ENCODE data around the gene LILRA6. TPM values are rescaled to one million over a fixed set of nuclear protein-coding genes. Genes with fewer than 3 reads are reported as not detected.
A peak's percentile ranks its signal among the peaks of the same experiment; 100 is the strongest.

LILRA6 gene
- total and polyA plus RNA-seq, 10 of the 15 experiments (the other 5 are each of a cell fraction or from before 2014, with no cell fraction given): 0.04 to 1.7 (median 0.09) TPM; not detected in 2

DNA sequence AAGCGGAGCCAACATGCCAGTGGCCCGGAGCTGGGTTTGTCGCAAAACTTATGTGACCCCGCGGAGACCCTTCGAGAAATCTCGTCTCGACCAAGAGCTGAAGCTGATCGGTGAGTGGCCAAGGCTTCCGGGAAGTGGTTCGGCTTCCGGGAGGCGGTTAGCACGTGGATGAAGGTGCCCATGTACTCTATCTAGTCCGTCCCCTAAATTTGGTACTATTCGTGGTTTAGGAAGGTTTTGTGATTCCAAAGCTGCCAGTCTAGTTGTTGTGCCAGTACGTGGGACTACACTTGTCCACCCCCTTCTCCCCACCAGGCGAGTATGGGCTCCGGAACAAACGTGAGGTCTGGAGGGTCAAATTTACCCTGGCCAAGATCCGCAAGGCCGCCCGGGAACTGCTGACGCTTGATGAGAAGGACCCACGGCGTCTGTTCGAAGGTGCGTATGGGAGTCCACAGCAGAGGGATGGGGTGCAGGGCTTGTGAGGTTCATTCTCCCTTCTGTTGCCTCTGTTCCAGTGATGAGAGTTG lies 41.4 kb downstream of the LILRA6 start:
- Histone ChIP-seq H4K20me1 (ENCODE audit: control insufficient read depth, insufficient read depth) (peaks cover 11% of the 10 kb centered on the region), H3K4me1 (ENCODE audit: control insufficient read depth, insufficient read depth, low read length) (peaks cover 19% of the 10 kb centered on the region), H2AFZ (ENCODE audit: control insufficient read depth, low read depth, low read length) (no peak overlapping the region), H3K9ac (ENCODE audit: control insufficient read depth, insufficient read depth, low read length) (peak overlapping the region; percentile 96), H3K79me2 (ENCODE audit: control insufficient read depth, insufficient read depth, low read length) (peaks cover 56% of the 10 kb centered on the region), H3K4me3 (peak overlapping the region; percentile 92), H3K36me3 (ENCODE audit: control insufficient read depth in 2 of 2, insufficient read depth in 2 of 2, low read length in 1 of 2) (peaks cover 18 to 21% of the 10 kb centered on the region in 2 experiments), H3K4me2 (ENCODE audit: control insufficient read depth, insufficient read depth) (peak overlapping the region; percentile 91), H3K27me3 (replicated peaks in 1 of 2; ENCODE audit: control insufficient read depth in 2 of 2, insufficient read depth in 2 of 2, low read length in 1 of 2) (no peaks in the 10 kb centered on the region), H3K9me3 (replicated peaks; ENCODE audit: control insufficient read depth, insufficient read depth, low read length) (no peaks in the 10 kb centered on the region), H3K27ac (ENCODE audit: control insufficient read depth, insufficient read depth) (peak overlapping the region; percentile 96)
- CTCF ChIA-PET: interaction anchor here (1.1 to 3.3 kb wide), 2 partner anchors 10 to 12 kb away, joined by 3 to 15 read pairs; partner anchors contain the start of genes MBOAT7 and TSEN34
- TSS peak; percentile 79 for BruUV-seq (replicated peaks)
- WGBS (ENCODE audit: insufficient coverage, insufficient replicate concordance, low lambda C conversion rate, missing lambda C conversion rate): 2% methylated on average over 28 of the region's 28 CpGs
- POLR2A ChIA-PET: interaction anchor here (0.6 to 7.7 kb wide), 6 partner anchors 11 to 905 kb away, joined by 3 to 100 read pairs (median 4); partner anchors contain the start of genes CNOT3, MBOAT7 and TSEN34
- intact Hi-C loops (cut with micrococcal nuclease; ENCODE audit: unreplicated experiment) (loop anchor here (2.0 kb wide), 1 partner anchor 64 kb away; the partner anchor contains the start of gene CNOT3), in situ Hi-C loops (cut with MboI) (no loop called here)
- ATAC-seq (peak; percentile 8), DNase-seq (ENCODE audit: low read depth, low spot score) (no peak), FAIRE-seq (no peak)
- RAD21 ChIA-PET (ENCODE audit: unreplicated experiment): no interaction called here
- SMC1A ChIA-PET (ENCODE audit: uncharacterized antibody, unreplicated experiment): interaction anchor here (1.2 to 3.8 kb wide), 4 partner anchors 12 to 189 kb away, joined by 3 to 26 read pairs (median 4); partner anchors contain the start of genes CNOT3, MBOAT7 and TSEN34
- TF ChIP-seq SMC3 (IDR thresholded peaks at IDR 0.05; ENCODE audit: borderline replicate concordance, low read length): no peak
- TF ChIP-seq E2F8 (IDR thresholded peaks at IDR 0.05; ENCODE audit: low read depth, partially characterized antibody): no peak
- TF ChIP-seq RFX5 (IDR thresholded peaks at IDR 0.05; ENCODE audit: low read depth, low read length): no peak
- TF ChIP-seq NR2C2 (IDR thresholded peaks at IDR 0.05; ENCODE audit: borderline replicate concordance, control insufficient read depth, insufficient read length, low read depth): no peak
- TF ChIP-seq, protein P1, sequence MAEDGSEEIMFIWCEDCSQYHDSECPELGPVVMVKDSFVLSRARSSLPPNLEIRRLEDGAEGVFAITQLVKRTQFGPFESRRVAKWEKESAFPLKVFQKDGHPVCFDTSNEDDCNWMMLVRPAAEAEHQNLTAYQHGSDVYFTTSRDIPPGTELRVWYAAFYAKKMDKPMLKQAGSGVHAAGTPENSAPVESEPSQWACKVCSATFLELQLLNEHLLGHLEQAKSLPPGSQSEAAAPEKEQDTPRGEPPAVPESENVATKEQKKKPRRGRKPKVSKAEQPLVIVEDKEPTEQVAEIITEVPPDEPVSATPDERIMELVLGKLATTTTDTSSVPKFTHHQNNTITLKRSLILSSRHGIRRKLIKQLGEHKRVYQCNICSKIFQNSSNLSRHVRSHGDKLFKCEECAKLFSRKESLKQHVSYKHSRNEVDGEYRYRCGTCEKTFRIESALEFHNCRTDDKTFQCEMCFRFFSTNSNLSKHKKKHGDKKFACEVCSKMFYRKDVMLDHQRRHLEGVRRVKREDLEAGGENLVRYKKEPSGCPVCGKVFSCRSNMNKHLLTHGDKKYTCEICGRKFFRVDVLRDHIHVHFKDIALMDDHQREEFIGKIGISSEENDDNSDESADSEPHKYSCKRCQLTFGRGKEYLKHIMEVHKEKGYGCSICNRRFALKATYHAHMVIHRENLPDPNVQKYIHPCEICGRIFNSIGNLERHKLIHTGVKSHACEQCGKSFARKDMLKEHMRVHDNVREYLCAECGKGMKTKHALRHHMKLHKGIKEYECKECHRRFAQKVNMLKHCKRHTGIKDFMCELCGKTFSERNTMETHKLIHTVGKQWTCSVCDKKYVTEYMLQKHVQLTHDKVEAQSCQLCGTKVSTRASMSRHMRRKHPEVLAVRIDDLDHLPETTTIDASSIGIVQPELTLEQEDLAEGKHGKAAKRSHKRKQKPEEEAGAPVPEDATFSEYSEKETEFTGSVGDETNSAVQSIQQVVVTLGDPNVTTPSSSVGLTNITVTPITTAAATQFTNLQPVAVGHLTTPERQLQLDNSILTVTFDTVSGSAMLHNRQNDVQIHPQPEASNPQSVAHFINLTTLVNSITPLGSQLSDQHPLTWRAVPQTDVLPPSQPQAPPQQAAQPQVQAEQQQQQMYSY (CRISPR knock-in tag; IDR thresholded peaks at IDR 0.05): peak; percentile 7; the same call in 1 of the 2 replicates
- no peak for TF ChIP-seq CBX5 (IDR thresholded peaks at IDR 0.05; ENCODE audit: low read depth)
- TF ChIP-seq, protein P2, sequence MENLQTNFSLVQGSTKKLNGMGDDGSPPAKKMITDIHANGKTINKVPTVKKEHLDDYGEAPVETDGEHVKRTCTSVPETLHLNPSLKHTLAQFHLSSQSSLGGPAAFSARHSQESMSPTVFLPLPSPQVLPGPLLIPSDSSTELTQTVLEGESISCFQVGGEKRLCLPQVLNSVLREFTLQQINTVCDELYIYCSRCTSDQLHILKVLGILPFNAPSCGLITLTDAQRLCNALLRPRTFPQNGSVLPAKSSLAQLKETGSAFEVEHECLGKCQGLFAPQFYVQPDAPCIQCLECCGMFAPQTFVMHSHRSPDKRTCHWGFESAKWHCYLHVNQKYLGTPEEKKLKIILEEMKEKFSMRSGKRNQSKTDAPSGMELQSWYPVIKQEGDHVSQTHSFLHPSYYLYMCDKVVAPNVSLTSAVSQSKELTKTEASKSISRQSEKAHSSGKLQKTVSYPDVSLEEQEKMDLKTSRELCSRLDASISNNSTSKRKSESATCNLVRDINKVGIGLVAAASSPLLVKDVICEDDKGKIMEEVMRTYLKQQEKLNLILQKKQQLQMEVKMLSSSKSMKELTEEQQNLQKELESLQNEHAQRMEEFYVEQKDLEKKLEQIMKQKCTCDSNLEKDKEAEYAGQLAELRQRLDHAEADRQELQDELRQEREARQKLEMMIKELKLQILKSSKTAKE (IDR thresholded peaks at IDR 0.05; ENCODE audit: low read depth, poor library complexity, severe bottlenecking): no peak
- no peak for TF ChIP-seq DPF2 (IDR thresholded peaks at IDR 0.05)
- no peak for TF ChIP-seq PML (IDR thresholded peaks at IDR 0.05; ENCODE audit: low read length)
- TF ChIP-seq ETV6 (conservative IDR thresholded peaks at IDR 0.05 in 1 of 2, IDR thresholded peaks at IDR 0.05 in 1 of 2; ENCODE audit: borderline replicate concordance in 1 of 2, low read depth in 1 of 2): 0 out of 4 replicates have a peak, but pooled peaks of 1 of the 2 experiments have one; percentile 15
- TF ChIP-seq BHLHE40 (IDR thresholded peaks at IDR 0.05; ENCODE audit: borderline replicate concordance in 1 of 2, low read depth in 2 of 2, low read length in 1 of 2): peak in 1 of 2 experiments; percentile 12; a peak in 1 of 4 replicates
- TF ChIP-seq MXI1 (IDR thresholded peaks at IDR 0.05; ENCODE audit: low read depth, low read length): 0 out of 2 replicates have a peak, but pooled peaks have one; percentile 49
- TF ChIP-seq BACH1 (IDR thresholded peaks at IDR 0.05; ENCODE audit: borderline replicate concordance): 0 out of 2 replicates have a peak, but pooled peaks have one; percentile 2
- no peak for TF ChIP-seq KLF5 (IDR thresholded peaks at IDR 0.05; ENCODE audit: partially characterized antibody)
